Heart left ventricle (tissue), 16 donors: ENCODE data around the gene CAP1. TPM values are rescaled to one million over a fixed set of nuclear protein-coding genes. Genes with fewer than 3 reads are reported as not detected.

Source experiments
- ATAC-seq, 4 donors: fragments of 200-7000 bp; cut with Tn5 transposase; one replicate each; pipeline ENCODE4 v1.9.1; 2020 to 2022; ENCODE audit warnings: moderate library complexity in 4 of 4, mild to moderate bottlenecking in 3 of 4, moderate number of reproducible peaks in 1 of 4
- DNase-seq, 5 donors: peaks; one replicate each; pipeline ENCODE4 v3.0.0-alpha.2; 2020
- H3K27ac ChIP-seq, 12 donors: fragments of 200-600 bp; sonication (generic) in 4 of 12; one replicate each; pipeline versions ENCODE4 v1.5.0 to v1.8.0; 2016 to 2022; ENCODE audit warnings: mild to moderate bottlenecking in 2 of 12
- H3K27me3 ChIP-seq, 9 donors: fragments of 200-600 bp; sonication (generic) in 2 of 9; one replicate each; pipeline versions ENCODE4 v1.5.1 to v1.8.0; 2016 to 2022; ENCODE audit warnings: mild to moderate bottlenecking in 3 of 9
- H3K36me3 ChIP-seq, 9 donors: fragments of 200-600 bp; sonication (generic) in 2 of 9; one replicate each; pipeline versions ENCODE4 v1.5.0 to v1.8.0; 2018 to 2022; ENCODE audit warnings: mild to moderate bottlenecking in 2 of 9
- H3K4me1 ChIP-seq, 12 donors: fragments of 200-600 bp; sonication (generic) in 4 of 12; one replicate each; pipeline versions ENCODE4 v1.5.0 to v1.8.0; 2016 to 2022; ENCODE audit warnings: mild to moderate bottlenecking in 3 of 12
- H3K4me3 ChIP-seq, 12 donors: fragments of 200-600 bp; sonication (generic) in 4 of 12; one replicate each; pipeline versions ENCODE4 v1.5.0 to v1.8.0; 2017 to 2022; ENCODE audit warnings: mild to moderate bottlenecking in 9 of 12, moderate library complexity in 4 of 12
- H3K9me3 ChIP-seq, 12 donors: fragments of 200-600 bp; sonication (generic) in 4 of 12; one replicate each; pipeline versions ENCODE4 v1.5.0 to v1.8.0; 2016 to 2022; ENCODE audit warnings: mild to moderate bottlenecking in 1 of 12
- POLR2A ChIP-seq, 2 donors: fragments of 450-650 bp; IDR thresholded peaks; one replicate each; pipeline ENCODE4 v1.6.1; 2017; ENCODE audit warnings: antibody characterized with exemption in 2 of 2, mild to moderate bottlenecking in 2 of 2, moderate library complexity in 2 of 2
- whole genome bisulfite sequencing, 4 donors: extraction: QIAGEN DNeasy Blood & Tissue Kit in 2 of 4; methylation state at CpG; one replicate each; pipeline versions ENCODE4 v1.1.5 to v1.1.7; 2013 to 2018; 5-methylcytosine and 5-hydroxymethylcytosine counted together
- intact Hi-C, 10 donors: fragments of 100-400 bp; cut with DNase I; formaldehyde crosslinking; loops; one replicate each; pipeline versions ENCODE4 v1.11.1 to v1.14.2; 2022
- polyA plus RNA-seq, 2 donors: library from polyadenylated mRNA; stranded (reverse); fragments of 200-250 nt; gene quantifications; one replicate each; pipeline ENCODE4 v1.2.3, GENCODE V29; 2013
- total RNA-seq, 9 donors: library from RNA; depleted of rRNA in 2 of 9; stranded (reverse); fragments of >200 nt in 2 of 9; fragmentation: NEBNext Ultra II Directional in 3 of 9; extraction: Animal tissue kit (Norgen Biotek cat#: 25700) in 3 of 9; gene quantifications; one replicate each; pipeline versions ENCODE4 v1.1.0 to v1.2.4, GENCODE V29; 2016 to 2023
- TF ChIP-seq, protein P1 (sequence below), 12 donors: fragments of 200-600 bp; sonication (generic) in 4 of 12; IDR thresholded peaks; one replicate each; pipeline versions ENCODE4 v1.5.0 to v1.8.0; 2018 to 2022; ENCODE audit warnings: antibody characterized with exemption in 12 of 12, mild to moderate bottlenecking in 5 of 12
- donor health status: ischemic (EF 13 %, LVEDD 7.1; RV severe dilation, severe dysfunction).
- donor health status: healthy with polysubstance abuse.
- donor health status: DM: no; HTN: yes; CAD: no.
- donor health status: DM: no; HTN: no; CAD: no.
- donor health status: ischemic (EF 25% LVEDD 6.9; RV normal size, moderate dysfunction).
- donor health status: ischemic (EF 25% LVEDD 5.7; RV mildly dilated, moderate dysfunction).
- donor health status: healthy.
- donor health status: DM: yes; HTN: yes; CAD: no.
- donor health status: ischemic (EF 35%, LVEDD 5.7; RV mildly dilated, moderate dysfunction).
- donor health status: nonischemic (EF 11% LVEDD 7.7; RV severe dilation, severe dysfunction).
- donor health status: DM: yes; HTN: yes; CAD: no.
- donor health status: PGD.
- donor health status: ischemic (EF 29% LVEDD 5.4; RV normal size, mild dysfunction).
- donor health status: nonischemic (EF 23%, LVEDD 6.1; RV moderate dilation, normal function).

Gene CAP1
- total and polyA plus RNA-seq, 11 donors: 23.8 to 249 (median 69.9) TPM

DNA sequence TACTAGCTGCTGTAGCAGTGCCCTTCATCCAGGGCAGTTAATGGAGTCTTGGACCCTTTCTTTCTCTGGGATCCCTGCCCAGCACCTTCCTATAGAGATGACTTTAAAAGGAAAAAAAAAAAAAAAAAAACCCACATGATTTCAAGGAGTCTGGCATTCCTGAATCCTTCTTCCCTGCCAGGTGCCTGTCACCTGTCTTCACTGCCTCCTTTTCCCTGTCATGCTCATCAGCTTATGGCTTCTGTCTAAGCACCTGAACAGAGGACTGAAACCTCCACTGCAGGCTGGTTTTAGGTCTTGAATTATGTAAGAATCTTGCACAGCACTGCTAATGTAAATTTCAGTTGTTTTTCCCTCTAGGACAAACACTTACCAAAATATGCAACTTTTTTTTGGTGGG is 31.6 kb downstream of the CAP1 start:
- no peak overlapping the region for H3K4me3 ChIP-seq

DNA sequence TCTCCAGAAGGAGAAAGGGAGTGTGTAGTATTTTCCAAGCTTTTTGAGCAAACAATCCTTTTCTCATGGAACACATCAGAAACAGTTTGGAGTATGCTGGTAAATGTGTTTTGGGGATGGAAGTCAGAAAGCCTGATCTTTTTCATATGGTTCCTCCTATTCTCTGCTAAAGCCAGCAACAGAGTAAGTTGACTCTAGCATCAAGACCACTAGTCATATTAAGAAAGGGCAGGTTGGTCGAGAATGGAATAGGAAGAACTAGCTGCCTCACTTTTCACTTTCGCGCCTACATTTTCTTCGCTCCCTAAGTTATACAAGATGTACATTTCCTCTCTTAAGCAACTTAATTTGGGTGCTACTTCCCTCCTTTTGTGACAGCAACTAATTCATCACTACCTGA is 32.5 kb downstream of the CAP1 start:
- H3K27me3 ChIP-seq: no peaks in the 10 kb centered on the region
- no peak overlapping the region for H3K27ac ChIP-seq
- ATAC-seq (no peak), DNase-seq (no peak)
- TF ChIP-seq, protein P1, sequence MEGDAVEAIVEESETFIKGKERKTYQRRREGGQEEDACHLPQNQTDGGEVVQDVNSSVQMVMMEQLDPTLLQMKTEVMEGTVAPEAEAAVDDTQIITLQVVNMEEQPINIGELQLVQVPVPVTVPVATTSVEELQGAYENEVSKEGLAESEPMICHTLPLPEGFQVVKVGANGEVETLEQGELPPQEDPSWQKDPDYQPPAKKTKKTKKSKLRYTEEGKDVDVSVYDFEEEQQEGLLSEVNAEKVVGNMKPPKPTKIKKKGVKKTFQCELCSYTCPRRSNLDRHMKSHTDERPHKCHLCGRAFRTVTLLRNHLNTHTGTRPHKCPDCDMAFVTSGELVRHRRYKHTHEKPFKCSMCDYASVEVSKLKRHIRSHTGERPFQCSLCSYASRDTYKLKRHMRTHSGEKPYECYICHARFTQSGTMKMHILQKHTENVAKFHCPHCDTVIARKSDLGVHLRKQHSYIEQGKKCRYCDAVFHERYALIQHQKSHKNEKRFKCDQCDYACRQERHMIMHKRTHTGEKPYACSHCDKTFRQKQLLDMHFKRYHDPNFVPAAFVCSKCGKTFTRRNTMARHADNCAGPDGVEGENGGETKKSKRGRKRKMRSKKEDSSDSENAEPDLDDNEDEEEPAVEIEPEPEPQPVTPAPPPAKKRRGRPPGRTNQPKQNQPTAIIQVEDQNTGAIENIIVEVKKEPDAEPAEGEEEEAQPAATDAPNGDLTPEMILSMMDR (IDR thresholded peaks at IDR 0.05): no peak
- TF ChIP-seq POLR2A (IDR thresholded peaks at IDR 0.05): no peak
- 85 to 90% (median 88%) methylated on average over 4 of the region's 4 CpGs for WGBS, 4 donors
- no peak overlapping the region for H3K4me3 ChIP-seq
- peaks cover 0 to 35% (median 0%) of the 10 kb centered on the region in 12 donors for H3K4me1 ChIP-seq
- intact Hi-C loops: no loop called here
- peaks cover 7 to 100% (median 94%) of the 10 kb centered on the region in 9 donors for H3K36me3 ChIP-seq
- H3K9me3 ChIP-seq: no peaks in the 10 kb centered on the region

More for the DNA sequence above, 31.6 kb downstream of the CAP1 start:
- H3K9me3 ChIP-seq: no peaks in the 10 kb centered on the region
- H3K36me3 ChIP-seq: peaks cover 7 to 100% (median 93%) of the 10 kb centered on the region in 9 donors
- DNase-seq (no peak), ATAC-seq (no peak)
- H3K27me3 ChIP-seq: no peaks in the 10 kb centered on the region
- intact Hi-C loops: no loop called here
- H3K4me1 ChIP-seq: peaks cover 0 to 38% (median 0%) of the 10 kb centered on the region in 12 donors
- H3K27ac ChIP-seq: peak overlapping the region in 1 of 12 donors; percentile 18
- no peak for TF ChIP-seq POLR2A (IDR thresholded peaks at IDR 0.05)
- TF ChIP-seq, protein P1 (IDR thresholded peaks at IDR 0.05): no peak

DNA sequence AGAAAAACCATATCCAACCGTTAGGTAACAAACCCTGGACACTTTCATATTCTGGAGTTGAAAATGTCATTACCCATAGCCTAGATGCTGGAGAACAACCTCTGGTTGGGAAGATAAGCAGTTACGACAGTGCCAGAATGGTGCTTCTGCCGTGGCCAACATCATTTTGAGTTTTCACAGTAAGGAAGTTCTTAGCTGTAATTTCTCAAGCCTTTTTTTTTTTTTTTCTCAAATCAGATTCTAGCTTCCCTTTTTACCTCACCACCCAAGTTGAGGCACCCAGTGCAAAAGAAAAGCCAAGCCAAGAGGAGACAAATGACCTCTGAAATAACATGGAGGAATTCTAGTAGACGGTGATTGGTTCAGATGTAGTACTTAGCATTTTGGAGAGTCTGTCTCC is 34.7 kb downstream of the CAP1 start:
- peaks cover 7 to 99% (median 86%) of the 10 kb centered on the region in 9 donors for H3K36me3 ChIP-seq
- H3K4me1 ChIP-seq: peaks cover 0 to 55% (median 0%) of the 10 kb centered on the region in 12 donors
- 88 to 92% (median 90%) methylated on average over 4 of the region's 4 CpGs for WGBS, 4 donors
- no peaks in the 10 kb centered on the region for H3K9me3 ChIP-seq
- H3K27ac ChIP-seq: peak overlapping the region in 1 of 12 donors; percentile 80
- no peak overlapping the region for H3K4me3 ChIP-seq
- no peaks in the 10 kb centered on the region for H3K27me3 ChIP-seq
- DNase-seq (no peak), ATAC-seq (no peak)
- intact Hi-C loops: no loop called here
- TF ChIP-seq POLR2A (IDR thresholded peaks at IDR 0.05): no peak
- TF ChIP-seq, protein P1 (IDR thresholded peaks at IDR 0.05): no peak

DNA sequence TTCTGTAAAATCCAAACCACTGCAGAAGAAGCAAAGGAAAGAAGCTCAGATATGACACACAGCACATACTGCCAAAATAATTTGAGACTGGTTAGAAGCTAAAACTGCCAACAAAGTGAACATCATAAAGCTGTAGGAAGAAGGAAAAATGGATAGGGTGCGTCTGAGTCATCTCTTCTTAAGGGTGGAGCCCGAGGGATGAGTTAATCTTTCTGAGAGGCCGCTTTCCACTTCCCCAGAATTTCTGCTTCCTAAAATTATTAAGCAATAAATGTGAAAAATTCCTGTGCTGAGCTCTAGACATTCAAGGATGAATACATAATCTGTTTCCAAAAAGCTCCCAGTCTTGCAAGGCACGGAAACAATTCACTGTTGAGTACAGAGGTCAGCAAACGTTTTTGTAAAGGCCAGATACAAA is 36.4 kb downstream of the CAP1 start:
- no peak for DNase-seq
- Histone ChIP-seq H3K9me3 (no peaks in the 10 kb centered on the region), H3K4me3 (no peak overlapping the region), H3K36me3 (peaks cover 0 to 88% (median 71%) of the 10 kb centered on the region in 9 donors), H3K4me1 (peaks cover 0 to 71% (median 0%) of the 10 kb centered on the region in 12 donors), H3K27me3 (no peaks in the 10 kb centered on the region), H3K27ac (peak overlapping the region in 6 of 12 donors; percentile 14 to 80 (median 30))
- TF ChIP-seq, protein P1 (IDR thresholded peaks at IDR 0.05): no peak
- no peak for TF ChIP-seq POLR2A (IDR thresholded peaks at IDR 0.05)
- WGBS, 4 donors: 71 to 78% (median 74%) methylated on average over 5 of the region's 5 CpGs
- intact Hi-C loops: no loop called here
- peak in 3 of 4 donors; percentile 31 to 51 (median 47) for ATAC-seq
